Measurements from ENCODE around the gene DPYD. TPM values are rescaled to one million over a fixed set of nuclear protein-coding genes. Genes with fewer than 3 reads are reported as not detected.

The DPYD gene
- total RNA-seq, 1 experiment from 2014 or later = 12.8 TPM

- no peak overlapping the region for H3K4me3 ChIP-seq (ENCODE audit: low read length)
- H4K20me1 ChIP-seq (ENCODE audit: low read length) = no peaks in the 10 kb centered on the region
- no peak overlapping the region for H2AFZ ChIP-seq (ENCODE audit: low read length)
- CTCF ChIA-PET = no interaction called here
- peaks cover 8% of the 10 kb centered on the region; the same call in 1 of the 2 replicates for H3K4me1 ChIP-seq (ENCODE audit: insufficient read depth, low read length)
- H3K9me2 ChIP-seq (replicated peaks; ENCODE audit: low read length) = no peaks in the 10 kb centered on the region
- H3K9me3 ChIP-seq (ENCODE audit: low read length) = no peaks in the 10 kb centered on the region
- POLR2A ChIA-PET (ENCODE audit: unreplicated experiment) = no interaction called here
- no peak overlapping the region for H3K4me2 ChIP-seq (ENCODE audit: low read length)
- TF ChIP-seq EZH2 (IDR thresholded peaks at IDR 0.05; ENCODE audit: low read length, unreplicated experiment) = no peak
- no peak for TF ChIP-seq EZH2phosphoT487 (IDR thresholded peaks at IDR 0.05; ENCODE audit: borderline replicate concordance, low read length)
- TF ChIP-seq CTCF (conservative IDR thresholded peaks at IDR 0.05; ENCODE audit: low read depth, low read length) = no peak
- H3K27me3 ChIP-seq (ENCODE audit: low read length) = no peaks in the 10 kb centered on the region
- no peaks in the 10 kb centered on the region for H3K36me3 ChIP-seq (ENCODE audit: low read depth, low read length)
- no TSS peak for BruUV-seq (replicated peaks)
- intact Hi-C loops (cut with micrococcal nuclease) = no loop called here
- H3K27ac ChIP-seq (ENCODE audit: low read length) = no peak overlapping the region
- DNase-seq (no peak), ATAC-seq (no peak)
- H3F3A ChIP-seq (ENCODE audit: low read length, unreplicated experiment) = no peaks in the 10 kb centered on the region
- H3K9ac ChIP-seq (ENCODE audit: low read length) = no peak overlapping the region
- H3K79me2 ChIP-seq (ENCODE audit: low read length) = no peaks in the 10 kb centered on the region
These were observed 179.9 kb downstream of the DPYD start for GRCh38 chr1:97740891-97741290.

DNA sequence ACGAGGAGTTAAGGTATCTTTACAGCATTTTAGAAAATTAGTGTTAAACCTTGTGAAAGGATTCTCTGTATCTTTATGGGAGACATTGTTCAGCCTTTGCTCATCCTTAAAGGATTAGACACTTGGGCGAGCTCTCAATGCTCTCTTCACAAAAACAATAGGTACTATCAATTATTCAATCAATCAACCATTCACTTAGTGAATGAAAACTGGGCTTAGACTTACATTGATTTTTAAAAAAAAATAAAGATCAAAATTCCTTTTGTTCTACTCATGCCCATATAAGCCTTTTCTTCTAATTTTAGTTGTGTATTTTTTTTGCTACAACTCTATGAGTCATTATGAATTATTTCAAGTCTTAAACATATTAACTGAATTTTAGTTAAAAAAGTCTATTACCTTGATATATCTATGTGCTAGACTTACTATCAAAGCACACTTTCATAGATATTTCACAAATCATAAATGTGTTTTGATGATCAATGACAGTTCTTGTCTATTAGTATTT, 181.2 kb downstream of the DPYD start:
- intact Hi-C loops (cut with micrococcal nuclease) = no loop called here
- TF ChIP-seq EZH2 (IDR thresholded peaks at IDR 0.05; ENCODE audit: low read length, unreplicated experiment) (no peak), EZH2phosphoT487 (IDR thresholded peaks at IDR 0.05; ENCODE audit: borderline replicate concordance, low read length) (no peak), CTCF (conservative IDR thresholded peaks at IDR 0.05; ENCODE audit: low read depth, low read length) (no peak)
- Histone ChIP-seq H3F3A (ENCODE audit: low read length, unreplicated experiment) (no peaks in the 10 kb centered on the region), H3K79me2 (ENCODE audit: low read length) (no peaks in the 10 kb centered on the region), H3K27me3 (ENCODE audit: low read length) (no peaks in the 10 kb centered on the region), H3K4me2 (ENCODE audit: low read length) (no peak overlapping the region), H3K4me1 (ENCODE audit: insufficient read depth, low read length) (peaks cover 4% of the 10 kb centered on the region; the same call in 1 of the 2 replicates), H2AFZ (ENCODE audit: low read length) (no peak overlapping the region), H3K36me3 (ENCODE audit: low read depth, low read length) (no peaks in the 10 kb centered on the region), H3K9me2 (replicated peaks; ENCODE audit: low read length) (no peaks in the 10 kb centered on the region), H3K9me3 (ENCODE audit: low read length) (no peaks in the 10 kb centered on the region), H4K20me1 (ENCODE audit: low read length) (no peaks in the 10 kb centered on the region), H3K4me3 (ENCODE audit: low read length) (no peak overlapping the region), H3K27ac (ENCODE audit: low read length) (no peak overlapping the region), H3K9ac (ENCODE audit: low read length) (no peak overlapping the region)
- ChIA-PET POLR2A (ENCODE audit: unreplicated experiment) (no interaction called here), CTCF (no interaction called here)
- DNase-seq (no peak), ATAC-seq (0 out of 2 replicates have a peak, but pooled peaks have one; percentile 37)
- no TSS peak for BruUV-seq (replicated peaks)

- H3K4me2 ChIP-seq (ENCODE audit: low read length) = no peak overlapping the region
- H4K20me1 ChIP-seq (ENCODE audit: low read length) = no peaks in the 10 kb centered on the region
- H3K9me3 ChIP-seq (ENCODE audit: low read length) = no peaks in the 10 kb centered on the region
- no peak overlapping the region for H3K27ac ChIP-seq (ENCODE audit: low read length)
- intact Hi-C loops (cut with micrococcal nuclease) = no loop called here
- H3K9me2 ChIP-seq (replicated peaks; ENCODE audit: low read length) = no peaks in the 10 kb centered on the region
- ATAC-seq (no peak), DNase-seq (no peak)
- H2AFZ ChIP-seq (ENCODE audit: low read length) = no peak overlapping the region
- no peak overlapping the region for H3K9ac ChIP-seq (ENCODE audit: low read length)
- no TSS peak for BruUV-seq (replicated peaks)
- CTCF ChIA-PET = no interaction called here
- no peaks in the 10 kb centered on the region for H3F3A ChIP-seq (ENCODE audit: low read length, unreplicated experiment)
- no peak overlapping the region for H3K4me3 ChIP-seq (ENCODE audit: low read length)
- no peaks in the 10 kb centered on the region for H3K36me3 ChIP-seq (ENCODE audit: low read depth, low read length)
- POLR2A ChIA-PET (ENCODE audit: unreplicated experiment) = no interaction called here
- H3K79me2 ChIP-seq (ENCODE audit: low read length) = no peaks in the 10 kb centered on the region
- no peaks in the 10 kb centered on the region; the same call in 1 of the 2 replicates for H3K4me1 ChIP-seq (ENCODE audit: insufficient read depth, low read length)
- TF ChIP-seq EZH2 (IDR thresholded peaks at IDR 0.05; ENCODE audit: low read length, unreplicated experiment) (no peak), EZH2phosphoT487 (IDR thresholded peaks at IDR 0.05; ENCODE audit: borderline replicate concordance, low read length) (no peak), CTCF (conservative IDR thresholded peaks at IDR 0.05; ENCODE audit: low read depth, low read length) (no peak)
- H3K27me3 ChIP-seq (ENCODE audit: low read length) = no peaks in the 10 kb centered on the region
These were observed 182.6 kb downstream of the DPYD start for GRCh38 chr1:97738270-97738669.

Data from PC-3 (cell line).